Left ventricle myocardium inferior (tissue), 1 donor: ENCODE results near the gene ANKS1B. TPM values are rescaled to one million over a fixed set of nuclear protein-coding genes. Genes with fewer than 3 reads are reported as not detected.

ENCODE experiments used
- DNase-seq: peaks from one replicate; pipeline ENCODE4 v3.0.0-alpha.2; 2020
- H3K27ac ChIP-seq: fragments of 200-600 bp; replicated peaks from 2 replicates; pipeline ENCODE4 v1.8.0; 2021
- H3K27me3 ChIP-seq: fragments of 200-600 bp; 2 replicates; pipeline ENCODE4 v1.8.0; 2021; ENCODE audit warnings: low read depth
- H3K36me3 ChIP-seq: fragments of 200-600 bp; 2 replicates; pipeline ENCODE4 v1.8.0; 2021
- H3K4me1 ChIP-seq: fragments of 200-600 bp; 2 replicates; pipeline ENCODE4 v1.8.0; 2021
- H3K4me3 ChIP-seq: fragments of 200-600 bp; 2 replicates; pipeline ENCODE4 v1.8.0; 2021; ENCODE audit warnings: mild to moderate bottlenecking, moderate library complexity
- H3K9me3 ChIP-seq: fragments of 200-600 bp; replicated peaks from 2 replicates; pipeline ENCODE4 v1.8.0; 2021
- CTCF ChIP-seq: fragments of 200-600 bp; IDR thresholded peaks from 2 replicates; pipeline ENCODE4 v1.8.0; 2021; ENCODE audit warnings: antibody characterized with exemption, mild to moderate bottlenecking, borderline replicate concordance
- intact Hi-C: fragments of 100-400 bp; cut with micrococcal nuclease; formaldehyde crosslinking; loops from one replicate; pipeline ENCODE4 v1.11.0; 2022
- total RNA-seq: library from RNA; stranded (reverse); fragmentation: NEBNext Ultra II Directional; extraction: Animal tissue kit (Norgen Biotek cat#: 25700); gene quantifications from one replicate; pipeline ENCODE4 v1.2.1, GENCODE V29; 2021
- donor health status: DM: no; HTN: yes; CAD: no; lungs with severe emphysema.

The ANKS1B gene
- total RNA-seq, 1 donor from 2014 or later, result 1.6 TPM

GRCh38 chr12:98939926-98940325, 1044.8 kb downstream of the ANKS1B start:
- intact Hi-C loops, result no loop called here
- no peak overlapping the region for H3K27ac ChIP-seq
- no peak overlapping the region for H3K4me3 ChIP-seq
- H3K27me3 ChIP-seq, result peaks cover 18% of the 10 kb centered on the region
- DNase-seq, result no peak
- peaks cover 13% of the 10 kb centered on the region for H3K9me3 ChIP-seq
- no peak for TF ChIP-seq CTCF
- H3K4me1 ChIP-seq, result no peaks in the 10 kb centered on the region
- no peaks in the 10 kb centered on the region for H3K36me3 ChIP-seq

GRCh38 chr12:98939350-98939749, 1045.4 kb downstream of the ANKS1B start:
- Histone ChIP-seq H3K27me3 (peaks cover 14% of the 10 kb centered on the region), H3K36me3 (no peaks in the 10 kb centered on the region), H3K27ac (no peak overlapping the region), H3K4me1 (no peaks in the 10 kb centered on the region), H3K4me3 (no peak overlapping the region), H3K9me3 (peaks cover 16% of the 10 kb centered on the region)
- peak; percentile 33 for TF ChIP-seq CTCF
- intact Hi-C loops, result no loop called here
- no peak for DNase-seq

- Histone ChIP-seq H3K27me3 (peaks cover 9% of the 10 kb centered on the region), H3K4me3 (no peak overlapping the region), H3K27ac (no peak overlapping the region), H3K4me1 (no peaks in the 10 kb centered on the region), H3K36me3 (no peaks in the 10 kb centered on the region), H3K9me3 (peaks cover 16% of the 10 kb centered on the region)
- intact Hi-C loops, result no loop called here
- TF ChIP-seq CTCF, result no peak
- DNase-seq, result no peak
Measured at GRCh38 chr12:98935847-98936246, 1048.9 kb downstream of the ANKS1B start.

GRCh38 chr12:98922871-98923270, 1061.9 kb downstream of the ANKS1B start:
- no peaks in the 10 kb centered on the region for H3K4me1 ChIP-seq
- no peak overlapping the region for H3K27ac ChIP-seq
- no peak overlapping the region for H3K4me3 ChIP-seq
- TF ChIP-seq CTCF, result no peak
- DNase-seq, result no peak
- peaks cover 9% of the 10 kb centered on the region for H3K9me3 ChIP-seq
- H3K36me3 ChIP-seq, result no peaks in the 10 kb centered on the region
- H3K27me3 ChIP-seq, result peaks cover 11% of the 10 kb centered on the region
- intact Hi-C loops, result no loop called here

GRCh38 chr12:98918176-98918863, 1066.4 kb downstream of the ANKS1B start:
- DNase-seq, result no peak
- Histone ChIP-seq H3K27ac (no peak overlapping the region), H3K9me3 (no peaks in the 10 kb centered on the region), H3K36me3 (no peaks in the 10 kb centered on the region), H3K4me1 (no peaks in the 10 kb centered on the region), H3K27me3 (peaks cover 23% of the 10 kb centered on the region), H3K4me3 (no peak overlapping the region)
- intact Hi-C loops, result no loop called here
- TF ChIP-seq CTCF, result no peak
